H1 (cell line): Measurements from ENCODE around the gene PRSS53. TPM values are rescaled to one million over a fixed set of nuclear protein-coding genes. Genes with fewer than 3 reads are reported as not detected.

Source experiments
- CTCF ChIA-PET: fragments of 300-600 bp; sonication (Branson Sonifier 250); formaldehyde crosslinking; loops from one replicate; lab custom pipeline; 2021; ENCODE audit not compliant: partially characterized antibody; lab: Charles Lee
- POLR2A ChIA-PET: fragments of 300-600 bp; sonication (Branson Sonifier 250); formaldehyde crosslinking; loops from one replicate; lab custom pipeline; 2021; ENCODE audit warnings: inconsistent platforms; ENCODE audit not compliant: partially characterized antibody; lab: Charles Lee
- DNase-seq, 2 experiments: peaks; one replicate each; pipeline versions ENCODE4 v3.0.0 to v3.0.0-alpha.2; 2010 to 2022; ENCODE audit warnings: low spot score in 2 of 2, low read depth in 1 of 2, mixed read lengths in 1 of 2
- FAIRE-seq: peaks from 2 replicates; lab custom pipeline; 2011; peaks lifted over from hg19 to GRCh38; lab: Jason Lieb, UNC
- H2AFZ ChIP-seq: 2 replicates; pipeline ENCODE4 v1.8.1; 2012; ENCODE audit warnings: low read length, inconsistent platforms
- H2AK5ac ChIP-seq: 2 replicates; pipeline ENCODE4 v1.6.1; 2013; ENCODE audit warnings: low read depth, low read length
- H2BK120ac ChIP-seq: replicated peaks from 2 replicates; pipeline ENCODE3; 2013; ENCODE audit warnings: low read depth, low read length, inconsistent platforms
- H2BK12ac ChIP-seq: 2 replicates; pipeline ENCODE4 v1.6.1; 2013; ENCODE audit warnings: low read depth, low read length
- H2BK15ac ChIP-seq: 2 replicates; pipeline ENCODE4 v1.6.1; 2013; ENCODE audit warnings: low read length
- H2BK20ac ChIP-seq: 2 replicates; pipeline ENCODE4 v1.6.1; 2013; ENCODE audit warnings: low read length
- H2BK5ac ChIP-seq: 2 replicates; pipeline ENCODE4 v1.6.1; 2013; ENCODE audit warnings: low read depth, low read length
- H3K14ac ChIP-seq: 2 replicates; pipeline ENCODE4 v1.6.1; 2013; ENCODE audit warnings: inconsistent platforms; ENCODE audit not compliant: insufficient read length
- H3K18ac ChIP-seq: 2 replicates; pipeline ENCODE4 v1.6.1; 2013; ENCODE audit warnings: low read length; ENCODE audit errors: extremely low read depth
- H3K23ac ChIP-seq: 2 replicates; pipeline ENCODE4 v1.6.1; 2013; ENCODE audit warnings: inconsistent platforms; ENCODE audit not compliant: insufficient read length
- H3K23me2 ChIP-seq: 2 replicates; pipeline ENCODE4 v1.6.1; 2013; ENCODE audit warnings: low read depth, low read length
- H3K27ac ChIP-seq: 2 replicates; pipeline ENCODE4 v1.6.1; 2011; ENCODE audit warnings: low read depth, low read length, inconsistent platforms
- H3K27me3 ChIP-seq, 4 experiments: replicated peaks in 1 of 4; 1 replicate in 1 of 4; 2 replicates in 3 of 4; pipeline versions ENCODE4 v1.6.1 to v1.8.1; 2011 to 2013; ENCODE audit warnings: low read length in 3 of 4, mild to moderate bottlenecking in 3 of 4, inconsistent platforms in 2 of 4, mixed read lengths in 2 of 4, moderate library complexity in 1 of 4; ENCODE audit not compliant: control insufficient read depth in 3 of 4, insufficient read depth in 3 of 4; ENCODE audit errors: extremely low read depth in 1 of 4
- H3K36me3 ChIP-seq, 4 experiments: 2 replicates each; pipeline versions ENCODE4 v1.6.1 to v1.8.1; 2011 to 2013; ENCODE audit warnings: mild to moderate bottlenecking in 4 of 4, low read length in 3 of 4, moderate library complexity in 2 of 4, control low read depth in 1 of 4, inconsistent platforms in 1 of 4; ENCODE audit not compliant: insufficient read depth in 4 of 4, control insufficient read depth in 2 of 4
- H3K4ac ChIP-seq: replicated peaks from 2 replicates; pipeline ENCODE3; 2013; ENCODE audit warnings: low read length, low read depth, mixed read lengths, inconsistent platforms; ENCODE audit not compliant: insufficient read length
- H3K4me1 ChIP-seq, 4 experiments: replicated peaks in 1 of 4; 1 replicate in 1 of 4; 2 replicates in 3 of 4; pipeline versions ENCODE4 v1.6.1 to v1.8.1; 2011 to 2013; ENCODE audit warnings: low read length in 3 of 4, inconsistent platforms in 2 of 4, mixed read lengths in 1 of 4; ENCODE audit not compliant: insufficient read depth in 4 of 4, control insufficient read depth in 3 of 4
- H3K4me2 ChIP-seq, 2 experiments: 2 replicates each; pipeline versions ENCODE4 v1.6.1 to v1.8.1; 2011 to 2013; ENCODE audit warnings: low read depth in 2 of 2, low read length in 2 of 2, control low read depth in 1 of 2, inconsistent platforms in 1 of 2, mild to moderate bottlenecking in 1 of 2; ENCODE audit not compliant: insufficient read depth in 1 of 2
- H3K4me3 ChIP-seq, 4 experiments: fragments of 200-600, 300-600 bp in 1 of 4; sonication (generic), shearing (Covaris generic), sonication (Bioruptor Twin) in 1 of 4; 2 replicates each; pipeline versions ENCODE4 v1.5.1 to v1.8.1; 2011 to 2016; ENCODE audit warnings: low read length in 4 of 4, low read depth in 3 of 4, control low read depth in 2 of 4, inconsistent platforms in 2 of 4, mild to moderate bottlenecking in 2 of 4, mixed read lengths in 1 of 4, moderate library complexity in 1 of 4; ENCODE audit not compliant: insufficient read depth in 2 of 4; ENCODE audit errors: extremely low read depth in 1 of 4
- H3K56ac ChIP-seq: replicated peaks from 2 replicates; pipeline ENCODE3; 2013; ENCODE audit warnings: low read depth, mild to moderate bottlenecking, mixed read lengths, low read length, inconsistent platforms; ENCODE audit not compliant: insufficient read length
- H3K79me1 ChIP-seq: 2 replicates; pipeline ENCODE4 v1.6.1; 2013; ENCODE audit warnings: low read depth, low read length, control low read depth
- H3K79me2 ChIP-seq, 2 experiments: 2 replicates each; pipeline versions ENCODE4 v1.6.1 to v1.8.1; 2012 to 2013; ENCODE audit warnings: low read length in 2 of 2, mild to moderate bottlenecking in 2 of 2, inconsistent platforms in 1 of 2; ENCODE audit not compliant: insufficient read depth in 2 of 2, control insufficient read depth in 1 of 2
- H3K9ac ChIP-seq, 4 experiments: replicated peaks in 1 of 4; 1 replicate in 1 of 4; 2 replicates in 3 of 4; pipeline versions ENCODE4 v1.6.1 to v1.8.1; 2011 to 2013; ENCODE audit warnings: low read depth in 3 of 4, low read length in 3 of 4, control low read depth in 2 of 4, mild to moderate bottlenecking in 2 of 4, moderate library complexity in 2 of 4, inconsistent platforms in 1 of 4; ENCODE audit errors: extremely low read depth in 1 of 4
- H3K9me3 ChIP-seq, 2 experiments: 2 replicates each; pipeline versions ENCODE4 v1.6.1 to v1.8.1; 2012 to 2013; ENCODE audit warnings: mild to moderate bottlenecking in 2 of 2, moderate library complexity in 2 of 2, control low read depth in 1 of 2, inconsistent platforms in 1 of 2, low read depth in 1 of 2, low read length in 1 of 2, mixed read lengths in 1 of 2; ENCODE audit not compliant: insufficient read depth in 2 of 2
- H4K20me1 ChIP-seq, 2 experiments: replicated peaks in 1 of 2; 2 replicates each; pipeline versions ENCODE3 to v1.8.1; 2011 to 2013; ENCODE audit warnings: inconsistent platforms in 2 of 2, low read length in 2 of 2, mild to moderate bottlenecking in 1 of 2; ENCODE audit not compliant: insufficient read depth in 2 of 2, control insufficient read depth in 1 of 2
- H4K5ac ChIP-seq: 2 replicates; pipeline ENCODE4 v1.6.1; 2013; ENCODE audit warnings: low read length, low read depth, mixed read lengths, inconsistent platforms; ENCODE audit not compliant: insufficient read length
- H4K8ac ChIP-seq: 2 replicates; pipeline ENCODE4 v1.8.0; 2013; ENCODE audit warnings: mild to moderate bottlenecking, moderate library complexity, low read length, inconsistent platforms; ENCODE audit not compliant: insufficient read depth; ENCODE audit errors: extremely low read depth
- H4K91ac ChIP-seq: replicated peaks from 2 replicates; pipeline ENCODE3; 2013; ENCODE audit warnings: low read length, mixed read lengths, inconsistent platforms; ENCODE audit not compliant: insufficient read length
- ASH2L ChIP-seq: fragments of 200-600, 300-600 bp; sonication (generic); IDR thresholded peaks from one replicate; pipeline ENCODE4 v1.7.1; 2017; ENCODE audit warnings: low read length
- CBX5 ChIP-seq: fragments of 300-800, 300-1000 bp; sonication (generic); IDR thresholded peaks from 2 replicates; pipeline ENCODE4 v1.7.1; 2016; ENCODE audit warnings: antibody characterized with exemption, low read length, low read depth
- CTBP2 ChIP-seq: IDR thresholded peaks from 2 replicates; pipeline ENCODE4 v1.7.0; 2011; ENCODE audit warnings: borderline replicate concordance, mild to moderate bottlenecking, moderate library complexity, mixed read lengths, low read length; ENCODE audit not compliant: insufficient read depth, insufficient read length
- KDM5A ChIP-seq: fragments of 200-600 bp; IDR thresholded peaks from 2 replicates; pipeline ENCODE4 v1.7.1; 2012; ENCODE audit warnings: mild to moderate bottlenecking, low read length, inconsistent platforms, mixed read lengths
- RBBP5 ChIP-seq: IDR thresholded peaks from 2 replicates; pipeline ENCODE4 v1.7.1; 2012; ENCODE audit warnings: low read depth, mild to moderate bottlenecking, inconsistent platforms, low read length, moderate library complexity, borderline replicate concordance
- SIN3A ChIP-seq, 2 experiments: IDR thresholded peaks in 1 of 2; conservative IDR thresholded peaks in 1 of 2; 2 replicates each; pipeline ENCODE4 v1.6.1; 2011 to 2012; ENCODE audit warnings: low read length in 2 of 2, improper control_type of control experiment in 1 of 2, low read depth in 1 of 2, mild to moderate bottlenecking in 1 of 2
- TCF12 ChIP-seq: IDR thresholded peaks from 2 replicates; pipeline ENCODE4 v1.6.1; 2011; ENCODE audit warnings: low read depth, mild to moderate bottlenecking, low read length
- WGBS, 2 experiments: shearing (Covaris generic) in 1 of 2; methylation state at CpG; one replicate each; pipeline versions ENCODE4 v1.1.6 to v1.1.7; 2013 to 2015; ENCODE audit warnings: low lambda C conversion rate in 2 of 2, mixed read lengths in 2 of 2, inconsistent platforms in 1 of 2, low coverage in 1 of 2, missing lambda C conversion rate in 1 of 2; ENCODE audit not compliant: insufficient replicate concordance in 2 of 2, insufficient coverage in 1 of 2, insufficient read length in 1 of 2; ENCODE audit errors: extremely low coverage in 1 of 2, missing lambda C conversion rate in 1 of 2; 5-methylcytosine and 5-hydroxymethylcytosine counted together
- polyA plus RNA-seq, 7 experiments: library from polyadenylated mRNA; depleted of rRNA in 3 of 7; stranded (reverse) in 5 of 7; unstranded in 2 of 7; fragments of >200 nt in 5 of 7; fragments of 200-250 nt in 2 of 7; gene quantifications; 1 replicate in 5 of 7; 2 replicates in 1 of 7; 4 replicates in 1 of 7; pipeline versions ENCODE4 v1.2.1 to v1.2.3, GENCODE V29; 2011 to 2013; ENCODE audit warnings: missing spikeins in 2 of 7, mixed read lengths in 2 of 7
- total RNA-seq: library from RNA; stranded (reverse); fragmentation: NEBNext Ultra II Directional; extraction: Animal tissue kit (Norgen Biotek cat#: 25700); gene quantifications from 2 replicates; pipeline ENCODE4 v1.2.1, GENCODE V29; 2021

PRSS53 gene
- total and polyA plus RNA-seq, 2 of the 8 experiments (the other 6 are each of a cell fraction or from before 2014, with no cell fraction given): 1.7 to 2.6 TPM

- CTCF ChIA-PET: interaction anchor here (0.6 to 2.1 kb wide), 5 partner anchors 15 to 91 kb away, joined by 3 to 10 read pairs (median 3); no protein-coding TSS in a partner anchor
- Histone ChIP-seq H4K20me1 (peaks cover 8 to 30% of the 10 kb centered on the region in 2 experiments), H2BK20ac (no peak overlapping the region), H3K4me2 (no peak overlapping the region), H2AK5ac (no peak overlapping the region), H2BK12ac (no peak overlapping the region), H4K5ac (no peak overlapping the region), H3K56ac (no peak overlapping the region), H2AFZ (no peak overlapping the region), H3K4ac (no peak overlapping the region), H3K23me2 (peaks cover 7% of the 10 kb centered on the region; the same call in 1 of the 2 replicates), H3K79me2 (peaks cover 6 to 48% of the 10 kb centered on the region in 2 experiments), H3K9ac (no peak overlapping the region), H3K27ac (no peak overlapping the region), H2BK5ac (no peak overlapping the region), H3K36me3 (peaks cover 5 to 48% (median 28%) of the 10 kb centered on the region in 4 experiments; a peak in 7 of 8 replicates), H3K23ac (no peak overlapping the region), H4K91ac (no peak overlapping the region), H3K14ac (no peak overlapping the region), H3K18ac (no peak overlapping the region), H2BK120ac (no peak overlapping the region), H3K79me1 (peaks cover 7% of the 10 kb centered on the region; the same call in 1 of the 2 replicates), H4K8ac (peak overlapping the region; percentile 46; the same call in 1 of the 2 replicates), H3K9me3 (no peaks in the 10 kb centered on the region), H3K27me3 (no peaks in the 10 kb centered on the region), H3K4me1 (peaks cover 0 to 1% (median 0%) of the 10 kb centered on the region in 4 experiments; a peak in 2 of 7 replicates), H3K4me3 (no peak overlapping the region), H2BK15ac (no peak overlapping the region)
- WGBS, 2 experiments: 95% methylated on average over 13 of the region's 13 CpGs; no CpG with 5 or more reads in 1 of the 2 experiments
- POLR2A ChIA-PET: interaction anchor here (0.9 to 4.9 kb wide), 4 partner anchors 9 to 92 kb away, joined by 3 to 26 read pairs (median 5); partner anchors contain the start of genes HSD3B7 and VKORC1
- FAIRE-seq (no peak), DNase-seq (no peak)
- no peak for TF ChIP-seq TCF12
- no peak for TF ChIP-seq KDM5A
- TF ChIP-seq CTBP2: no peak
- TF ChIP-seq CBX5: no peak
- TF ChIP-seq SIN3A (conservative IDR thresholded peaks at IDR 0.05 in 1 of 2, IDR thresholded peaks at IDR 0.05 in 1 of 2; ENCODE audit: low read depth in 1 of 2, low read length in 2 of 2): no peak
- no peak for TF ChIP-seq ASH2L
- TF ChIP-seq RBBP5: no peak
These were observed 11.7 kb downstream of the PRSS53 start for GRCh38 chr16:31077024-31077423.
